ENCODE measurements around the gene SMURF2.

The SMURF2 gene

GRCh38 chr17:64638552-64639203, 23.4 kb downstream of the SMURF2 start:
- peak; percentile 31 for DNase-seq
- no peak overlapping the region for H3K4me3 ChIP-seq (ENCODE audit: low read depth, low read length)
- peak overlapping the region; percentile 52 for H3K27ac ChIP-seq
- TF ChIP-seq, protein P1, sequence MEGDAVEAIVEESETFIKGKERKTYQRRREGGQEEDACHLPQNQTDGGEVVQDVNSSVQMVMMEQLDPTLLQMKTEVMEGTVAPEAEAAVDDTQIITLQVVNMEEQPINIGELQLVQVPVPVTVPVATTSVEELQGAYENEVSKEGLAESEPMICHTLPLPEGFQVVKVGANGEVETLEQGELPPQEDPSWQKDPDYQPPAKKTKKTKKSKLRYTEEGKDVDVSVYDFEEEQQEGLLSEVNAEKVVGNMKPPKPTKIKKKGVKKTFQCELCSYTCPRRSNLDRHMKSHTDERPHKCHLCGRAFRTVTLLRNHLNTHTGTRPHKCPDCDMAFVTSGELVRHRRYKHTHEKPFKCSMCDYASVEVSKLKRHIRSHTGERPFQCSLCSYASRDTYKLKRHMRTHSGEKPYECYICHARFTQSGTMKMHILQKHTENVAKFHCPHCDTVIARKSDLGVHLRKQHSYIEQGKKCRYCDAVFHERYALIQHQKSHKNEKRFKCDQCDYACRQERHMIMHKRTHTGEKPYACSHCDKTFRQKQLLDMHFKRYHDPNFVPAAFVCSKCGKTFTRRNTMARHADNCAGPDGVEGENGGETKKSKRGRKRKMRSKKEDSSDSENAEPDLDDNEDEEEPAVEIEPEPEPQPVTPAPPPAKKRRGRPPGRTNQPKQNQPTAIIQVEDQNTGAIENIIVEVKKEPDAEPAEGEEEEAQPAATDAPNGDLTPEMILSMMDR (IDR thresholded peaks at IDR 0.05; ENCODE audit: low read depth, low read length, missing control alignments): no peak
- no peaks in the 10 kb centered on the region for H3K27me3 ChIP-seq (replicated peaks)
- in situ Hi-C loops (cut with HindIII; ENCODE audit: low pct_ligation_motif_present, low sequenced_read_pairs): no loop called here
- peaks cover 28% of the 10 kb centered on the region for H3K36me3 ChIP-seq (replicated peaks)

GRCh38 chr17:64635647-64636305, 26.3 kb downstream of the SMURF2 start:
- Histone ChIP-seq H3K4me3 (ENCODE audit: low read depth, low read length) (no peak overlapping the region), H3K27ac (peak overlapping the region; percentile 45), H3K27me3 (replicated peaks) (no peaks in the 10 kb centered on the region), H3K36me3 (replicated peaks) (peaks cover 19% of the 10 kb centered on the region)
- TF ChIP-seq, protein P1 (IDR thresholded peaks at IDR 0.05; ENCODE audit: low read depth, low read length, missing control alignments): no peak
- in situ Hi-C loops (cut with HindIII; ENCODE audit: low pct_ligation_motif_present, low sequenced_read_pairs): no loop called here
- DNase-seq: no peak

GRCh38 chr17:64634218-64634617, 27.9 kb downstream of the SMURF2 start:
- Histone ChIP-seq H3K4me3 (ENCODE audit: low read depth, low read length) (no peak overlapping the region), H3K27me3 (replicated peaks) (no peaks in the 10 kb centered on the region), H3K36me3 (replicated peaks) (peaks cover 20% of the 10 kb centered on the region), H3K27ac (no peak overlapping the region)
- in situ Hi-C loops (cut with HindIII; ENCODE audit: low pct_ligation_motif_present, low sequenced_read_pairs): no loop called here
- TF ChIP-seq, protein P1 (IDR thresholded peaks at IDR 0.05; ENCODE audit: low read depth, low read length, missing control alignments): no peak
- no peak for DNase-seq

DNA sequence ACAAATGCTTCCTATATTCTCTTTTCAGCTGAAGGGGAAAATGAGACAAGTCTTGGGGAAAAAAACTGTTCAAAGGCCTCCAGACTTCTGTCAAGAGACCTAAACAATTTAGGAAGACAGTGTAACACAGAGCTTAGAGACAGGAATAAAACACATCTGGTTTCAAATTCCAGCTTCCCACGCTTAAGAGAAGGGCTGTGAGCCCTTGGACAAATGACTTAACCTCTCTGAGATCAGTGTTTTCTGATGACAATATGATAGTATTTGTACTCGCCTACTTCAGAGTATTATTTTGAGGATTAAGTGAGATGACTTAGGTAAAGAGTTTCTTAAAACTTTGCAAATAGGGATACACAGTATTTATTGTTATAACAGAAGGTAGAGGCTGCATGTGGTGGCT, 29.5 kb downstream of the SMURF2 start:
- peaks cover 11% of the 10 kb centered on the region for H3K36me3 ChIP-seq (replicated peaks)
- DNase-seq: no peak
- H3K4me3 ChIP-seq (ENCODE audit: low read depth, low read length): no peak overlapping the region
- in situ Hi-C loops (cut with HindIII; ENCODE audit: low pct_ligation_motif_present, low sequenced_read_pairs): no loop called here
- no peaks in the 10 kb centered on the region for H3K27me3 ChIP-seq (replicated peaks)
- TF ChIP-seq, protein P1 (IDR thresholded peaks at IDR 0.05; ENCODE audit: low read depth, low read length, missing control alignments): no peak
- peak overlapping the region; percentile 6 for H3K27ac ChIP-seq

DNA sequence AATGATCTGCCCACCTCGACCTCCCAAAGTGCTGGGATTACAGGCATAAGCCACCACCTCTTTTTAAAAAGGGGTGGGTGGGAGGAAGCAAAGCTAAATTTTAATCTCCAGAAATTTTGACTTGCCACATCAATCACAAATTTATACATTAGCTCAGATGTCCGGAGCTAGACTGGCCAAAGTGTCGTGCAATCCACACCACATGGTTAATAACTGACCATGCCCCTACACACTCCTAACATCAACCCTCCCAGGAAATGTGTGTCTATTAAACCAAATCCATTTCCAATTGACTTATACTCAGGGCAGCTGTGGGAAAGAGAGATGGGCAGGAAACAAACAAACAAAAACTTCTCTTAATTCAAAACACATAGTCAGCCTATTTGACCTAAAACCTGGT, 29.9 kb downstream of the SMURF2 start:
- DNase-seq: no peak
- Histone ChIP-seq H3K4me3 (ENCODE audit: low read depth, low read length) (no peak overlapping the region), H3K27ac (peak overlapping the region; percentile 6), H3K27me3 (replicated peaks) (no peaks in the 10 kb centered on the region), H3K36me3 (replicated peaks) (peaks cover 7% of the 10 kb centered on the region)
- in situ Hi-C loops (cut with HindIII; ENCODE audit: low pct_ligation_motif_present, low sequenced_read_pairs): no loop called here
- TF ChIP-seq, protein P1 (IDR thresholded peaks at IDR 0.05; ENCODE audit: low read depth, low read length, missing control alignments): no peak
